HepG2 (cell line): Measurements from ENCODE around the gene TTPAL. TPM values are rescaled to one million over a fixed set of nuclear protein-coding genes. Genes with fewer than 3 reads are reported as not detected.

Experiments used
- FOXA1 ChIP-seq, 2 experiments: fragments of 450-650 bp in 1 of 2; sonication (generic) in 1 of 2; formaldehyde crosslinking in 1 of 2; IDR thresholded peaks; 2 replicates each; pipeline versions ENCODE4 v1.4.0 to v1.6.1; 2016 to 2020; ENCODE audit warnings: missing genetic modification reagents in 1 of 2
- KLF9 ChIP-seq: IDR thresholded peaks from 2 replicates; pipeline ENCODE4 v1.6.1; 2016; ENCODE audit warnings: low read depth
- MEF2D ChIP-seq: sonication (generic); formaldehyde crosslinking; IDR thresholded peaks from 2 replicates; pipeline ENCODE4 v1.5.1; 2020; ENCODE audit warnings: mild to moderate bottlenecking, missing genetic modification reagents
- RFXANK ChIP-seq: IDR thresholded peaks from 2 replicates; pipeline ENCODE4 v1.6.1; 2016
- RFXAP ChIP-seq: sonication (generic); formaldehyde crosslinking; IDR thresholded peaks from 2 replicates; pipeline ENCODE4 v1.4.0; 2020; ENCODE audit warnings: missing genetic modification reagents, borderline replicate concordance
- TBP ChIP-seq: sonication (generic); formaldehyde crosslinking; IDR thresholded peaks from 2 replicates; pipeline ENCODE4 v1.5.0; 2020; ENCODE audit warnings: missing genetic modification reagents
- ZFAT ChIP-seq: sonication (generic); formaldehyde crosslinking; conservative IDR thresholded peaks from 2 replicates; pipeline ENCODE4 v1.8.1; 2023; ENCODE audit warnings: missing genetic modification reagents, inconsistent platforms
- ZMYM2 ChIP-seq: sonication (generic); formaldehyde crosslinking; IDR thresholded peaks from 2 replicates; pipeline ENCODE4 v1.8.0; 2022; ENCODE audit warnings: mild to moderate bottlenecking, missing genetic modification reagents
- ZNF317 ChIP-seq: sonication (generic); formaldehyde crosslinking; IDR thresholded peaks from 2 replicates; pipeline ENCODE4 v1.5.0; 2020; ENCODE audit warnings: mild to moderate bottlenecking, missing genetic modification reagents
- ZNF556 ChIP-seq: sonication (generic); formaldehyde crosslinking; IDR thresholded peaks from 2 replicates; pipeline ENCODE4 v1.4.0; 2020; ENCODE audit warnings: mild to moderate bottlenecking, missing genetic modification reagents, borderline replicate concordance
- ZNF768 ChIP-seq: sonication (generic); formaldehyde crosslinking; IDR thresholded peaks from 2 replicates; pipeline ENCODE4 v1.4.0; 2020; ENCODE audit warnings: missing genetic modification reagents
- polyA plus RNA-seq, 8 experiments: library from polyadenylated mRNA; depleted of rRNA in 3 of 8; stranded (reverse) in 7 of 8; unstranded in 1 of 8; fragments of >200 nt; fragmentation: Illumina TruSeq in 4 of 8; extraction: Trizol in 4 of 8; gene quantifications; 2 replicates each; pipeline versions ENCODE4 v1.2.1 to v1.2.3, GENCODE V29; 2011 to 2016; ENCODE audit warnings: low read depth in 4 of 8, missing spikeins in 1 of 8, mixed read lengths in 1 of 8; ENCODE audit not compliant: insufficient read depth in 1 of 8
- total RNA-seq, 5 experiments: library from RNA; depleted of rRNA; stranded (reverse); fragments of >200 nt; fragmentation: Illumina TruSeq; extraction: Trizol; gene quantifications; 2 replicates each; pipeline ENCODE4 v1.2.3, GENCODE V29; 2016; ENCODE audit warnings: low read depth in 1 of 5
- TF ChIP-seq, protein P1 (sequence below): sonication (generic); formaldehyde crosslinking; IDR thresholded peaks from 2 replicates; pipeline ENCODE4 v1.5.1; 2020; ENCODE audit warnings: missing genetic modification reagents, mild to moderate bottlenecking, borderline replicate concordance
- TF ChIP-seq, protein P2 (sequence below): sonication (generic); formaldehyde crosslinking; IDR thresholded peaks from 2 replicates; pipeline ENCODE4 v1.4.0; 2020; ENCODE audit warnings: mild to moderate bottlenecking, missing genetic modification reagents
- TF ChIP-seq, protein P3 (sequence below): sonication (generic); formaldehyde crosslinking; IDR thresholded peaks from 2 replicates; pipeline ENCODE4 v1.8.1; 2023; ENCODE audit warnings: mild to moderate bottlenecking, inconsistent platforms, moderate library complexity, missing genetic modification reagents, borderline replicate concordance
- TF ChIP-seq, protein P4 (sequence below): IDR thresholded peaks from 2 replicates; pipeline ENCODE4 v1.4.0; 2020; ENCODE audit warnings: mild to moderate bottlenecking, missing genetic modification reagents
- TF ChIP-seq, protein P5 (sequence below): sonication (generic); formaldehyde crosslinking; IDR thresholded peaks from 2 replicates; pipeline ENCODE4 v1.5.0; 2020; ENCODE audit warnings: missing genetic modification reagents

Gene TTPAL
- total and polyA plus RNA-seq, 2 of the 13 experiments (the other 11 are each of a cell fraction or from before 2014, with no cell fraction given): 4.3 to 18.8 TPM

DNA sequence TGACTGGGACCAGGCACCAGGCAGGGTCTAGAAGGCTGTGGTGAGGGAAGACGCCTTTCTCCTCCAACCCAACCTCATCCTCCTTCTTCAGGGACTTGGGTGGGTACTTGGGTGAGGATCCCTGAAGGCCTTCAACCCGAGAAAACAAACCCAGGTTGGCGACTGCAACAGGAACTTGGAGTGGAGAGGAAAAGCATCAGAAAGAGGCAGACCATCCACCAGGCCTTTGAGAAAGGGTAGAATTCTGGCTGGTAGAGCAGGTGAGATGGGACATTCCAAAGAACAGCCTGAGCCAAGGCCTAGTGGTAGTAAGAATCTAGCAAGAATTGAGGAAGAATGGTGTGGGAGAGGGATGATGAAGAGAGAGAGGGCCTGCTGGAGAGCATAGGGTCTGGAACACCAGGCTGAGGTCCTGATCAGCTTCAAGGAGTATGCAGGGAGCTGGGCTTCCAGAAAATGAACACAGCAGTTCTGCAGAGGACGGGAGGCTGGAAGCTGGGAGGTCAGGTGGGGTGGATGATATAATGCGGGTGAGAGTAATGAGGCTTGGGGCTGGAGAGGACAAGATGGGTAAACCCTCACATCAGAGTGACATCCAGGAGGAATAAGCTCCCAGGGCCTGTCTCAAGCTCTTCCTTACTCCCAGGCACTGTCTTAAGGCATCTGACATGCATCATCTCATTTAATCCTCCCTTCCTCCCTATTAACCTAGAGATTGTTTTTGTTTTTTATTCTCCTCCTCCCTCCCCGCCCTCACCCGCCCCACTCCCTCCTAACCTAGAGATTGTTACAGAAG, 45.2 kb upstream of the TTPAL start (continued):
- TF ChIP-seq, protein P1, sequence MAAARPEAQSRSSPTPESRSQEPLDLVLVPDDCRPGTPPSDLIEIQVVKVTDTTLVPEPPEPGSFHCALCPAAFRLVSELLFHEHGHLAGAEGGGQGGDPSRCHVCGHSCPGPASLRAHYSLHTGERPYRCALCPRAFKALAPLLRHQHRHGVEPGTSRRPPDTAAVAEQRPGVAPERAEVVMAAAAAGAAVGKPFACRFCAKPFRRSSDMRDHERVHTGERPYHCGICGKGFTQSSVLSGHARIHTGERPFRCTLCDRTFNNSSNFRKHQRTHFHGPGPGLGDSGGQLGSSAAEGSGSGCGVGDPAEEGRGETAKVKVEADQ (CRISPR knock-in tag): no peak
- TF ChIP-seq, protein P2, sequence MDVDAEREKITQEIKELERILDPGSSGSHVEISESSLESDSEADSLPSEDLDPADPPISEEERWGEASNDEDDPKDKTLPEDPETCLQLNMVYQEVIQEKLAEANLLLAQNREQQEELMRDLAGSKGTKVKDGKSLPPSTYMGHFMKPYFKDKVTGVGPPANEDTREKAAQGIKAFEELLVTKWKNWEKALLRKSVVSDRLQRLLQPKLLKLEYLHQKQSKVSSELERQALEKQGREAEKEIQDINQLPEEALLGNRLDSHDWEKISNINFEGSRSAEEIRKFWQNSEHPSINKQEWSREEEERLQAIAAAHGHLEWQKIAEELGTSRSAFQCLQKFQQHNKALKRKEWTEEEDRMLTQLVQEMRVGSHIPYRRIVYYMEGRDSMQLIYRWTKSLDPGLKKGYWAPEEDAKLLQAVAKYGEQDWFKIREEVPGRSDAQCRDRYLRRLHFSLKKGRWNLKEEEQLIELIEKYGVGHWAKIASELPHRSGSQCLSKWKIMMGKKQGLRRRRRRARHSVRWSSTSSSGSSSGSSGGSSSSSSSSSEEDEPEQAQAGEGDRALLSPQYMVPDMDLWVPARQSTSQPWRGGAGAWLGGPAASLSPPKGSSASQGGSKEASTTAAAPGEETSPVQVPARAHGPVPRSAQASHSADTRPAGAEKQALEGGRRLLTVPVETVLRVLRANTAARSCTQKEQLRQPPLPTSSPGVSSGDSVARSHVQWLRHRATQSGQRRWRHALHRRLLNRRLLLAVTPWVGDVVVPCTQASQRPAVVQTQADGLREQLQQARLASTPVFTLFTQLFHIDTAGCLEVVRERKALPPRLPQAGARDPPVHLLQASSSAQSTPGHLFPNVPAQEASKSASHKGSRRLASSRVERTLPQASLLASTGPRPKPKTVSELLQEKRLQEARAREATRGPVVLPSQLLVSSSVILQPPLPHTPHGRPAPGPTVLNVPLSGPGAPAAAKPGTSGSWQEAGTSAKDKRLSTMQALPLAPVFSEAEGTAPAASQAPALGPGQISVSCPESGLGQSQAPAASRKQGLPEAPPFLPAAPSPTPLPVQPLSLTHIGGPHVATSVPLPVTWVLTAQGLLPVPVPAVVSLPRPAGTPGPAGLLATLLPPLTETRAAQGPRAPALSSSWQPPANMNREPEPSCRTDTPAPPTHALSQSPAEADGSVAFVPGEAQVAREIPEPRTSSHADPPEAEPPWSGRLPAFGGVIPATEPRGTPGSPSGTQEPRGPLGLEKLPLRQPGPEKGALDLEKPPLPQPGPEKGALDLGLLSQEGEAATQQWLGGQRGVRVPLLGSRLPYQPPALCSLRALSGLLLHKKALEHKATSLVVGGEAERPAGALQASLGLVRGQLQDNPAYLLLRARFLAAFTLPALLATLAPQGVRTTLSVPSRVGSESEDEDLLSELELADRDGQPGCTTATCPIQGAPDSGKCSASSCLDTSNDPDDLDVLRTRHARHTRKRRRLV (CRISPR knock-in tag): no peak
- TF ChIP-seq, protein P3, sequence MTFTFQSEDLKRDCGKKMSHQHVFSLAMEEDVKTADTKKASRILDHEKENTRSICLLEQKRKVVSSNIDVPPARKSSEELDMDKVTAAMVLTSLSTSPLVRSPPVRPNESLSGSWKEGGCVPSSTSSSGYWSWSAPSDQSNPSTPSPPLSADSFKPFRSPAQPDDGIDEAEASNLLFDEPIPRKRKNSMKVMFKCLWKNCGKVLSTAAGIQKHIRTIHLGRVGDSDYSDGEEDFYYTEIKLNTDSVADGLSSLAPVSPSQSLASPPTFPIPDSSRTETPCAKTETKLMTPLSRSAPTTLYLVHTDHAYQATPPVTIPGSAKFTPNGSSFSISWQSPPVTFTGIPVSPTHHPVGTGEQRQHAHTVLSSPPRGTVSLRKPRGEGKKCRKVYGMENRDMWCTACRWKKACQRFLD (CRISPR knock-in tag): no peak
- no peak for TF ChIP-seq ZFAT (CRISPR knock-in tag)
- no peak for TF ChIP-seq KLF9 (CRISPR knock-in tag)
- TF ChIP-seq TBP (CRISPR knock-in tag): no peak
- TF ChIP-seq MEF2D: 0 out of 2 replicates have a peak, but pooled peaks have one; percentile 14
- TF ChIP-seq, protein P4, sequence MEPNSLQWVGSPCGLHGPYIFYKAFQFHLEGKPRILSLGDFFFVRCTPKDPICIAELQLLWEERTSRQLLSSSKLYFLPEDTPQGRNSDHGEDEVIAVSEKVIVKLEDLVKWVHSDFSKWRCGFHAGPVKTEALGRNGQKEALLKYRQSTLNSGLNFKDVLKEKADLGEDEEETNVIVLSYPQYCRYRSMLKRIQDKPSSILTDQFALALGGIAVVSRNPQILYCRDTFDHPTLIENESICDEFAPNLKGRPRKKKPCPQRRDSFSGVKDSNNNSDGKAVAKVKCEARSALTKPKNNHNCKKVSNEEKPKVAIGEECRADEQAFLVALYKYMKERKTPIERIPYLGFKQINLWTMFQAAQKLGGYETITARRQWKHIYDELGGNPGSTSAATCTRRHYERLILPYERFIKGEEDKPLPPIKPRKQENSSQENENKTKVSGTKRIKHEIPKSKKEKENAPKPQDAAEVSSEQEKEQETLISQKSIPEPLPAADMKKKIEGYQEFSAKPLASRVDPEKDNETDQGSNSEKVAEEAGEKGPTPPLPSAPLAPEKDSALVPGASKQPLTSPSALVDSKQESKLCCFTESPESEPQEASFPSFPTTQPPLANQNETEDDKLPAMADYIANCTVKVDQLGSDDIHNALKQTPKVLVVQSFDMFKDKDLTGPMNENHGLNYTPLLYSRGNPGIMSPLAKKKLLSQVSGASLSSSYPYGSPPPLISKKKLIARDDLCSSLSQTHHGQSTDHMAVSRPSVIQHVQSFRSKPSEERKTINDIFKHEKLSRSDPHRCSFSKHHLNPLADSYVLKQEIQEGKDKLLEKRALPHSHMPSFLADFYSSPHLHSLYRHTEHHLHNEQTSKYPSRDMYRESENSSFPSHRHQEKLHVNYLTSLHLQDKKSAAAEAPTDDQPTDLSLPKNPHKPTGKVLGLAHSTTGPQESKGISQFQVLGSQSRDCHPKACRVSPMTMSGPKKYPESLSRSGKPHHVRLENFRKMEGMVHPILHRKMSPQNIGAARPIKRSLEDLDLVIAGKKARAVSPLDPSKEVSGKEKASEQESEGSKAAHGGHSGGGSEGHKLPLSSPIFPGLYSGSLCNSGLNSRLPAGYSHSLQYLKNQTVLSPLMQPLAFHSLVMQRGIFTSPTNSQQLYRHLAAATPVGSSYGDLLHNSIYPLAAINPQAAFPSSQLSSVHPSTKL (CRISPR knock-in tag): no peak
- TF ChIP-seq, protein P5, sequence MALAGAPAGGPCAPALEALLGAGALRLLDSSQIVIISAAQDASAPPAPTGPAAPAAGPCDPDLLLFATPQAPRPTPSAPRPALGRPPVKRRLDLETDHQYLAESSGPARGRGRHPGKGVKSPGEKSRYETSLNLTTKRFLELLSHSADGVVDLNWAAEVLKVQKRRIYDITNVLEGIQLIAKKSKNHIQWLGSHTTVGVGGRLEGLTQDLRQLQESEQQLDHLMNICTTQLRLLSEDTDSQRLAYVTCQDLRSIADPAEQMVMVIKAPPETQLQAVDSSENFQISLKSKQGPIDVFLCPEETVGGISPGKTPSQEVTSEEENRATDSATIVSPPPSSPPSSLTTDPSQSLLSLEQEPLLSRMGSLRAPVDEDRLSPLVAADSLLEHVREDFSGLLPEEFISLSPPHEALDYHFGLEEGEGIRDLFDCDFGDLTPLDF (CRISPR knock-in tag): no peak
- no peak for TF ChIP-seq ZNF768
- no peak for TF ChIP-seq ZMYM2 (CRISPR knock-in tag)
- TF ChIP-seq ZNF556 (CRISPR knock-in tag): no peak
- no peak for TF ChIP-seq RFXANK (CRISPR knock-in tag)
- TF ChIP-seq FOXA1 (IDR thresholded peaks at IDR 0.05): no peak
- TF ChIP-seq FOXA1 (CRISPR knock-in tag; IDR thresholded peaks at IDR 0.05): no peak
- TF ChIP-seq RFXAP (CRISPR knock-in tag): 0 out of 2 replicates have a peak, but pooled peaks have one; percentile 20
- no peak for TF ChIP-seq ZNF317 (CRISPR knock-in tag)
